NT2/D1 (cell line): Measurements from ENCODE around the gene SOCS6.

Source experiments
- YY1 ChIP-seq: IDR thresholded peaks from 2 replicates; pipeline ENCODE4 v1.6.1; 2011; ENCODE audit not compliant: insufficient read length, insufficient read depth
- ZNF274 ChIP-seq: IDR thresholded peaks from 2 replicates; pipeline ENCODE4 v1.6.1; 2011; ENCODE audit warnings: mild to moderate bottlenecking, low read depth, low read length

DNA sequence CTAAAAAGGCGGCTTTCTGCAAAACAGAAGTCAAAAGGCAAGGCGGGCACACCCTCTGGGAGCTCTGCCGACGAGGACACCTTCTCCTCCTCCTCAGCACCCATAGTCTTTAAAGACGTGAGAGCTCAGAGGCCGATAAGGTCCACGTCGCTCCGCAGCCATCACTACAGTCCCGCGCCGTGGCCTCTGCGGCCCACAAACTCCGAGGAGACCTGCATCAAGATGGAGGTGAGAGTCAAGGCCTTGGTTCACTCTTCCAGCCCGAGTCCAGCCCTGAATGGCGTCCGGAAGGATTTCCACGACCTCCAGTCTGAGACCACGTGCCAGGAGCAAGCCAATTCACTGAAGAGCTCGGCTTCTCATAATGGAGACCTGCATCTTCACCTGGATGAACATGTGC is 36.1 kb downstream of the SOCS6 start:
- TF ChIP-seq YY1: no peak
- no peak for TF ChIP-seq ZNF274
